GM12892 (cell line): ENCODE results near the gene KPNA1.

ENCODE experiments used
- POLR2A ChIP-seq: IDR thresholded peaks from 2 replicates; pipeline ENCODE4 v1.6.1; 2011; ENCODE audit warnings: low read depth, low read length, control low read depth
- POLR2AphosphoS5 ChIP-seq: IDR thresholded peaks from 2 replicates; pipeline ENCODE4 v1.6.1; 2011; ENCODE audit warnings: low read depth, low read length, control low read depth
- TAF1 ChIP-seq: IDR thresholded peaks from 2 replicates; pipeline ENCODE4 v1.6.1; 2011; ENCODE audit warnings: low read depth, mild to moderate bottlenecking, control low read depth, low read length, borderline replicate concordance

DNA sequence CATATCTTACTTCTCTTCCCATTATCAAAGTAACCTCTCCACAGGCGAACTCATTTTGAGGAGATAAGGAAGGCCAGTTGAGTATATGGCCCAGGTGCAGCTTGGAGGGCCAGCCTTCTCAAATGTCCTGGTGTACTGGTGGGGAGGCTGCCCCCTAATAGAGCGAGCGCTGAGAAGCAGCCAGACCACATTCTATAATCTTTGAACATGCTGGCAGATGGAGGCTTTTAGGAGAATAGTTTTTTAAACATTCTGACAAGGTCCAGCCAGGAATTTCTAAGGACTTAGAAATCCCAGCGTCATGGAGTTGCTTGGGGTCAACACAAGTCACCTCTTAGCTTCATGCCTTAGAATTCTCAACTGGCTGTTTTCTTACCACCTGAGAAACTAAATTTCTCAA, 104.6 kb downstream of the KPNA1 start:
- TF ChIP-seq TAF1 (no peak), POLR2AphosphoS5 (no peak), POLR2A (no peak)
